ENCODE results near the gene ASTN1. TPM values are rescaled to one million over a fixed set of nuclear protein-coding genes. Genes with fewer than 3 reads are reported as not detected.

Gene ASTN1
- total RNA-seq, 1 donor from 2014 or later, result 7.7 TPM

DNA sequence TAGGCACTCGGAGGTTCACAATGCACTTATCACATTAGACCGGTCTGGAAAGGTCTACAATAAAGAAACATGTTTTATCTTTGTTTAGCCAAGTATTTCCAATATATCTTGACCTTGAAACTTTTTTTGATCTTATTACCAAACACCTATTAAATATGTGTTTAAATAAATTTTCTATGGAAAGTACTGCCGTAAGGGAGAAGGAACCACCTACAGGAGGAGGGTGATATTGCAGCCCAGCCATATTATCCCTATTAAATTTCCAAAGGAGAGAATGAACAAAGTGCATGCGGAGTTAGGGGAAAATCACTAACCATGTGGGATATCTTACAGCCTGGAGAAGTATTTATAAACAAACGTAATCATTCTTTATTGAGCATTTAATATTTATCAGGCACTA, 20.7 kb upstream of the ASTN1 start:
- H3K27ac Mint-ChIP-seq (ENCODE audit: unreplicated experiment), result no peak overlapping the region
- H3K4me1 Mint-ChIP-seq (ENCODE audit: low read depth, unreplicated experiment), result no peaks in the 10 kb centered on the region
- DNase-seq, result no peak
- H3K9me3 Mint-ChIP-seq (ENCODE audit: unreplicated experiment), result no peaks in the 10 kb centered on the region
- no peak overlapping the region for H3K4me3 Mint-ChIP-seq (ENCODE audit: unreplicated experiment)
- H3K27me3 Mint-ChIP-seq (ENCODE audit: unreplicated experiment), result peaks cover 7% of the 10 kb centered on the region
- no peaks in the 10 kb centered on the region for H3K36me3 Mint-ChIP-seq (ENCODE audit: unreplicated experiment)
- TF ChIP-seq, protein P1, sequence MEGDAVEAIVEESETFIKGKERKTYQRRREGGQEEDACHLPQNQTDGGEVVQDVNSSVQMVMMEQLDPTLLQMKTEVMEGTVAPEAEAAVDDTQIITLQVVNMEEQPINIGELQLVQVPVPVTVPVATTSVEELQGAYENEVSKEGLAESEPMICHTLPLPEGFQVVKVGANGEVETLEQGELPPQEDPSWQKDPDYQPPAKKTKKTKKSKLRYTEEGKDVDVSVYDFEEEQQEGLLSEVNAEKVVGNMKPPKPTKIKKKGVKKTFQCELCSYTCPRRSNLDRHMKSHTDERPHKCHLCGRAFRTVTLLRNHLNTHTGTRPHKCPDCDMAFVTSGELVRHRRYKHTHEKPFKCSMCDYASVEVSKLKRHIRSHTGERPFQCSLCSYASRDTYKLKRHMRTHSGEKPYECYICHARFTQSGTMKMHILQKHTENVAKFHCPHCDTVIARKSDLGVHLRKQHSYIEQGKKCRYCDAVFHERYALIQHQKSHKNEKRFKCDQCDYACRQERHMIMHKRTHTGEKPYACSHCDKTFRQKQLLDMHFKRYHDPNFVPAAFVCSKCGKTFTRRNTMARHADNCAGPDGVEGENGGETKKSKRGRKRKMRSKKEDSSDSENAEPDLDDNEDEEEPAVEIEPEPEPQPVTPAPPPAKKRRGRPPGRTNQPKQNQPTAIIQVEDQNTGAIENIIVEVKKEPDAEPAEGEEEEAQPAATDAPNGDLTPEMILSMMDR (IDR thresholded peaks at IDR 0.05; ENCODE audit: partially characterized antibody, unreplicated experiment), result peak; percentile 79

DNA sequence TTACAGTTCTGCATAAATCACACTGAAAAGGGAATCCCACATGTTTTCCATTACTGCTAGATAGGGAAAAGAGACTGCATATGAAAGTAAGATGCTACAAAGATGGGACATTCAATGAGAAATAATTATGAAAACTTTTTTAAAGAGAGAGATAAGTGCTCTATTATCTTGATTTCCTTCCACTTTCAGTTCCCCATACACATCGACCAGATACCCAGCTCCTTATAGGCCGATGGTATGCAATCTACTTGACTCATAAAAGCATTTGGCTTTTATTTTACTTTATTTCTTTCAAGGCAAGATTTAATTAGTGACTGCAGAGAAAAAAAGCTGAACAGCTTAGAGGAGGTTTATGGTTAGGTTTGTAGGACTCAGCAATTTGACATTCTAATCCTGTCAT, 19.3 kb upstream of the ASTN1 start:
- no peak for DNase-seq
- Mint-ChIP-seq H3K36me3 (ENCODE audit: unreplicated experiment) (no peaks in the 10 kb centered on the region), H3K4me3 (ENCODE audit: unreplicated experiment) (no peak overlapping the region), H3K9me3 (ENCODE audit: unreplicated experiment) (no peaks in the 10 kb centered on the region), H3K27ac (ENCODE audit: unreplicated experiment) (no peak overlapping the region), H3K27me3 (ENCODE audit: unreplicated experiment) (peaks cover 7% of the 10 kb centered on the region), H3K4me1 (ENCODE audit: low read depth, unreplicated experiment) (no peaks in the 10 kb centered on the region)
- TF ChIP-seq, protein P1 (IDR thresholded peaks at IDR 0.05; ENCODE audit: partially characterized antibody, unreplicated experiment), result no peak

DNA sequence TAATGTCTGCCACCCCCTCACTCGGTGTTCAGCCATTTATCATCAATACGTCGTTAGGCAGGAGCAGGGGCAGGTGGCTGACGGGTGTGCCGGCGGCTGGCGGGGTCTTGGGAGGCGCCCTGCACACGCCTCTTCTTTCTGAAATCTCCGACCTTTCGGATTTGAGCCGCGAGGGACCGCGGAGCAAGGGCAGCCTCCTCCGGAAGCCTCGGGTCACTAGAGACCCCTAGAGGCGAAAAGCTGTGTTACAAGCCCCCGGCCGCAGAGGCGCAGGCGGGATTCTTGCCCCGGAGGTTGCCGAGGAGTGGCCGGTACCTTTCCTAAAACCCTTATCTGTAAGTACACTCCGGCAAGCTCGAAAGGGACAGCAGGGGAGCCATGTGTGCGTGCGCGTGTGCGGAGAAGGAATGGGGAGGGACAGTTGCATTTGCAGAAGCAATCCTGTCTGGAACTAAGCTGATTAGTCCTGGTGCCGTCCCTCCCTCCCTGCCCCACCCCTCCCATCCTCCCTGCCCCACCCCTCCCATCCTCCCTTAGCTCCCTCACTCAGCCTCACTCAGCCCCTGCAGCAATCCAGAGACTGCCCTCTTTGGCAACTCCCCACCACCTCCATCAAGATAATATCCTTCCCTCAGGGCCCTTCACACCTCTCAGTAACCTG, 17.2 kb upstream of the ASTN1 start:
- TF ChIP-seq, protein P1 (IDR thresholded peaks at IDR 0.05; ENCODE audit: partially characterized antibody, unreplicated experiment), result peak; percentile 87
- Mint-ChIP-seq H3K36me3 (ENCODE audit: unreplicated experiment) (no peaks in the 10 kb centered on the region), H3K4me3 (ENCODE audit: unreplicated experiment) (peak overlapping the region; percentile 79), H3K27me3 (ENCODE audit: unreplicated experiment) (peaks cover 7% of the 10 kb centered on the region), H3K27ac (ENCODE audit: unreplicated experiment) (no peak overlapping the region), H3K4me1 (ENCODE audit: low read depth, unreplicated experiment) (no peaks in the 10 kb centered on the region), H3K9me3 (ENCODE audit: unreplicated experiment) (no peaks in the 10 kb centered on the region)
- peak; percentile 89 for DNase-seq

DNA sequence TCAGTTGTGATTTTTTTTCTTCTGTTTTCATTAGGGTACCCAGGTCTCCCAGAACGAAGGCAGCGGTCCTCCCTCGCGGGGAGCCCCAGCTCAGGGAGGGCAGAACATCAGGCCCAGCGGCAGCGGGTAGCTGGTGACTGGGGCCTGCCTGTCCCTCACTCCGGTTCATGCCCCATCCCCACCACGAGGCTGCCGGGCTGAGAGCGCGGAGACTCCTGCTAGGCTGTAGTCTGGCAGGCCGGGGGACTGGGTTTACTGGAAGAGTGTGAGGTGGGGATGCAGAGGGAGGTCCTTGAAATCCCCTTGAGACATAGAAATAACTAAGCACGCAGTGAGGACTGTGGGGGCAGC, 16.7 kb upstream of the ASTN1 start:
- DNase-seq, result peak; percentile 35
- Mint-ChIP-seq H3K9me3 (ENCODE audit: unreplicated experiment) (no peaks in the 10 kb centered on the region), H3K4me1 (ENCODE audit: low read depth, unreplicated experiment) (no peaks in the 10 kb centered on the region), H3K27ac (ENCODE audit: unreplicated experiment) (no peak overlapping the region), H3K36me3 (ENCODE audit: unreplicated experiment) (no peaks in the 10 kb centered on the region), H3K27me3 (ENCODE audit: unreplicated experiment) (peaks cover 7% of the 10 kb centered on the region), H3K4me3 (ENCODE audit: unreplicated experiment) (peak overlapping the region; percentile 79)
- TF ChIP-seq, protein P1 (IDR thresholded peaks at IDR 0.05; ENCODE audit: partially characterized antibody, unreplicated experiment), result no peak

DNA sequence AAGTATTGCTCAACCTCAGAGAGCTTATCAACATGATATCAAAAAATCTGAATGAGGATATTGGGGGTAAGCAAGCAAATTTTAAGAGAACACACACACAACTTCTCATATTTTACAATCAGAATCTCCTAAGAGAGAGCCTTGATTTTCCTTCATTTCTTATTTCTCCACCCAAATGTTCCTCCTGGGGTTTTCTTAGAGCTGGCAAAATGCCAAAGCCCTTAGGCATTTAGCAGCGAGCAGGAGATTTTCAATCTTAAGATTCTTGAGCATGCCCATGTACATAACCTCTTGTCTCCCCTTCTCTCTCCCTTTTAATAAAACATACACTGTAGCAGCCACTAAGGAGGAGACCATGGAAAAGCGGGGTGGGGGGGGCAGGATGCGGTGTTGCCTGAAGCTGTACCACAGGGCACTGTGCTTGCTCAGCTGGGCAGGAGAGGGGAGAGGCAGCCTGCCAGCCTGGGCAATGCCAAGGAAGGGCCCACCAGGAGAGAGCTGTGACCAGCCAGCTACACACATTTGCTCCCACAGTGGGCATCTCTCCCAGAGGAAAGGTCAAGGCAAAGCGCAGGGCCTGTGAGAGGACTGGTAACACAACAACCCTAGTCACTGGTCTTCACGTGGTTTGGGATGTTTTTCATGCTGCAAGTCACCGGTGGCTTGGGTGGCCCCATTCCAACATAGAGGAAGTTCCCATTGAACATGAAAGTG, 10.6 kb upstream of the ASTN1 start:
- H3K4me1 Mint-ChIP-seq (ENCODE audit: low read depth, unreplicated experiment), result peaks cover 11% of the 10 kb centered on the region
- no peaks in the 10 kb centered on the region for H3K36me3 Mint-ChIP-seq (ENCODE audit: unreplicated experiment)
- TF ChIP-seq, protein P1 (IDR thresholded peaks at IDR 0.05; ENCODE audit: partially characterized antibody, unreplicated experiment), result no peak
- no peak for DNase-seq
- peaks cover 3% of the 10 kb centered on the region for H3K27me3 Mint-ChIP-seq (ENCODE audit: unreplicated experiment)
- H3K9me3 Mint-ChIP-seq (ENCODE audit: unreplicated experiment), result no peaks in the 10 kb centered on the region
- no peak overlapping the region for H3K4me3 Mint-ChIP-seq (ENCODE audit: unreplicated experiment)
- H3K27ac Mint-ChIP-seq (ENCODE audit: unreplicated experiment), result no peak overlapping the region

All from glutamatergic neuron (in vitro differentiated cells).